Activated T-helper 1 cell treated with anti-CD3 and anti-CD28 coated beads, Interleukin-2, amount 50 U/mL, for 16 hours (primary cell): ENCODE data around the gene NPSR1.

ENCODE experiments used
- DNase-seq, 2 donors: peaks; one replicate each; pipeline ENCODE4 v3.0.0-alpha.2; 2020; ENCODE audit warnings: low read depth in 1 of 2, low spot score in 1 of 2

Gene NPSR1

DNA sequence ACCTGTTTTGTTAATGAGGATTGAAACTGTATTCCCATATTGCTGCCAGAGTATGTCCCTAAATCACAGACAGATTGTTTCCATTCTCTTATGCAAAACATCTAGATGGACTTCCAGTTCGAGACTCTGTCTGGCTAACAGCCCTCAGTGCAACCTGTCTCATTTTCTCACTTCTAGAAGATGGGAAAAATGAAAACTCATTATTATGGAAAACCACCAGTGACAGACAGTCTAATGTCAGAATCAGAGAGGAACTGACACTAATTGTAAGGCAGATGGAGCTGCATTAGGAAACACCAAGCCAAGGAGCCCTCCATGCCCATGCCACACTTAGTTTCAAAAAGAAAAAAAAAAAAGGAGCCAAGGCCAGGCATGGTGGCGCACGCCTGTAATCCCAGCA is 61.6 kb downstream of the NPSR1 start:
- DNase-seq = no peak

DNA sequence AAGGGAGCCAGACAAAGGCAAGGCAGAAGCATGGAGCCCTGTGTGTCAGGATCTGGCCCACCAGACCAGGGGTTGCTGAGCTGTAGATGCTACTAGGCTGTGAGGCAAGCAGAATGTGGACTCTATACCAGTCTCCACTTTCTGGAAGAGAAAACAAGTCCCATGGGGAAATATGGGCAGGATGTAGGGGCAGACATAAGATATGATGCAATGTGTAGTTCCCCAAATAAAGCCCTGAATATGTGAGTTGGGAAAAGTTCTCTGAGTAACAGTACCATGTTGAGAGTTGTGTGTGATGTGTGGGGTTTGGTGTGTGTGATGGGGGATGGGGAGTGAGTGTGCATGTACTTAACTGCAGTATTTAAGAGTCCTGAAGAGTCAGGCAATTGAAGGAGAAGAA is 62.3 kb downstream of the NPSR1 start:
- no peak for DNase-seq

DNA sequence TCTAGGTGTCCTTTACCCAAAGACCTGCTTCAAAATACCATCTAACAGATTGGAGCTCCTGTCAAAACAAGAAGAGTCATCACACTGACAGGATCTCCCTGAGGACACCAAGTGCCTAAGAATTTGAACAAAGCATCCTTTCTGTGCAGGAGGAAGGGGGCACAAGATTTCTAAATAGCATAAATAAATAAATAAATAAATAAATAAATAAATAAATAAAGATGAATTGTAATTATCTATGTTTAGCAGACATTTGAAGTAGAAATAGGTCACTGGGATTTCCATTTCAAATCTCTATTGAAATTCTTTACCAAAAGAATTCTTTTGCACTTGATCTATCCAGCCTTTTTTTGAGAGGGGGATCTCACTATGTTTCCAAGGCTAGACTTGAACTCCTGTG is 65.3 kb downstream of the NPSR1 start:
- DNase-seq = no peak

DNA sequence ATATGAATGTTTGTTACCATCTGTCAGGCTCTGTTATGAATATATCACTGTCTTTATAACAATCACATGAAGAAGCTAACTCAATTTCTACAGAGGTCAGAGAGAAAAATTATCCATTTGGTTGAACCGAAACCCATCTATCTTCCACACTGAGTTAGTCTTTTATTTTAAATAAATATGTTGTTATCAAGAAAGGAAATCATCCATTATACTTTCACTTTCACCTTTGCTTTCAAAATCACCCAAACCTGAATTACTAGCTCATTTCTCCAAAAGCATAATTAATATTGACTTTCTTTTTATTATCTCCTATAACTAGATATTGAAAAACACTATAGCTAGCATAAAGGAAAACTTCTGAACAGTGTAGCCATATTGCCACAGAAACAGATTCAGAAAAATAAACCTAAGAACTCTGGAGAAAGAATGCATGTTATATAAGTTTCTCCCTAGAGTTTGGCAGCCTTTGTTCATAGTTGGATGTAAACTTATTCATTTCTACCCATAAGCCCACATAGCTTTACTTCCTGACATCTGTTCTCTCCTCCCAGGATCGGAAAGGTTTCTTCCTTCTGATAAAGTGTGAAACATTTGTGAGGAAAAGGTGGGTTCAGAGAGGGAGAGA is 66.0 kb downstream of the NPSR1 start:
- no peak for DNase-seq

DNA sequence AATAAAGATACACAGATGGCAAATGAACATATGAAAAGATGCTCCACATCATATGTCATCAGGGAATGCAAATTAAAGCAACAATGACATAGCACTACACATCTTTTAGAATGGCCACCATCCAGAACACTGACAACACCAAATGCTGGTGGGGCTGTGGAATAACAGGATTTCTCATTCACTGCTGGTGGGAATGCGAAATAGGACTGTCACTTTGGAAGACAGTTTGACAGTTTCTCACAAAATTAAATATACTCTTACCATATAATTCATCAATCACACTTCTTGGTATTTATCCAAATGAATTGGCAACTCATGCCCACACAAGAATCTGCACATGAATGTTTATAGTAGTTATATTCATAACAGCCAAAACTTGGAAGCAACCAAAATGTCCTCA is 68.2 kb downstream of the NPSR1 start:
- DNase-seq = no peak

DNA sequence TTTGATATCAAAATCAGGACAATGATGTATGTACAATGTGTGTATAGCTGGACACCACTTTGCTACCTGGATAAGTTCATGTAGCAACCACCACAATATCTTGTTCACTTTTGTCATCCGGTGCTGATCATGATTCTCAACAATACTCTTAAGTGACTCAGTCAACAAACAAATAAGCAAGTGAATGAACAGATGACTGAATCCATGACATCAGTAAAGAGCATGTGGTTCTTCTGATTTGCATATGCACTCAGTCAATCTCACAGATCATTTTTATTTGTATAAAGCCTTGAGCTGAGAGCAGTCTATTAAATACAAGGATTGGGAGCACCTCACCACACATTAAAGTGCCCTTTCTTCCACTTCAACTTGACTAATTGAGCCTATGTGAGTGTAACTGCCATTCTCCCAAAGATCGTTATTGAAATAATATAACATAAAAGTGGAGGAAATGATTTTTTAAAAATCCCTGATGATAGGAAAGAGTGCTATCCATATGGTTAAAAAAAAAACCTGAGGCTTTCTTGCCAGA is 69.5 kb downstream of the NPSR1 start:
- DNase-seq = no peak

DNA sequence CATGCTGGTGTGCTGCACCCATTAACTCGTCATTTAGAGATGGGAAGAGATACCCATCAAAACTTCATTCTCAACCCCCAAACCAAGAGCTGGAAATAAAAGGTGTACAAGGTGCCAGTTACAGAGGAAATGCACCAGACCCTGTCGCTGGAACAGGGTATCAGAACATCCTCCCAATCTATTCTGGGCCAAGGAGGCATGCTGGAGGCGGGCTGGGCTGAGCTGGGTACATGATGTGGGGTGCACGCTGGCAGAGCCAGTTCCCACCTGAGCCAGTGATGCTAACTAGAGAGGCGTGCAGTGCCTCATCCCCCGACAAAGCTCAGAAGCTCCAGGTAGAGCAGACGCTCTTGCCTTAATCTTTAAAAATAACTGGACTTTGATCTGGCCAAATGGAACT is 70.1 kb downstream of the NPSR1 start:
- no peak for DNase-seq

DNA sequence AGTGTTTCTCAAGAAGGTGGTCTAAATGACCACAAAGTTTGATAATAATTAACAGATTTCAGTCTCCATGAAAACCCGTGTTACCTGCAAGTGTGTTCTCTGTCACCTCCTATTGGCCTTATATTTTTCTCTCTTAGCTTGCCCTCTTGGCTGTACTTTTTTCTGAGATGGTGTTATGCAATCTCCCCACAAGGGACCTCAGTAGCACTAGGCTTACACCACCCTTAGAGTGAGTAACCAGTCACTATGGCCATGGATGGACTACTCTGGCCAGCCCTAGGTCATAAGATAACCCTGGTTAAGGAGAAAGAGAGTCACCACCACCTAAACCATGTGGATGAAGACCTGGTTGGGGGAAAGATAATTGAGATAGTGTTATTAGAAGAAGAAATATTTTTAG is 76.8 kb downstream of the NPSR1 start:
- no peak for DNase-seq

DNA sequence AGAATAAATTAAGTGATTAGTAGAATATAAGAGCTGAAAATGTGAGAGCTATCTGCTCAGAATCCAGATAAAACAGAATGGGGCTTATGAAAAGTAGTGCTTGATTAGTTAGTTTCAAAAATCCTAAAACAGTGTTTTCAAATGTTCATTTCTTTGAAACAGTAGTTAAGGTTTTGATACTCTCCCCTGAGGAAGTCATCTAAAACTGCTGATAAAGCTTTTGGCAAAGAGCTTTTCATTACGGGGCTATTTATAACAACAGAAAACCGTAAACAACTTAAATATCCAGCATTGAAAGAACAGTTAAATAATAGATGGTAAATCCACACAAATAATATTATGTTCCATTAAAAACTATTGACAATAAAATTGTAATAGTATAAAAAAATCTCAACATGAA is 77.5 kb downstream of the NPSR1 start:
- no peak for DNase-seq

DNA sequence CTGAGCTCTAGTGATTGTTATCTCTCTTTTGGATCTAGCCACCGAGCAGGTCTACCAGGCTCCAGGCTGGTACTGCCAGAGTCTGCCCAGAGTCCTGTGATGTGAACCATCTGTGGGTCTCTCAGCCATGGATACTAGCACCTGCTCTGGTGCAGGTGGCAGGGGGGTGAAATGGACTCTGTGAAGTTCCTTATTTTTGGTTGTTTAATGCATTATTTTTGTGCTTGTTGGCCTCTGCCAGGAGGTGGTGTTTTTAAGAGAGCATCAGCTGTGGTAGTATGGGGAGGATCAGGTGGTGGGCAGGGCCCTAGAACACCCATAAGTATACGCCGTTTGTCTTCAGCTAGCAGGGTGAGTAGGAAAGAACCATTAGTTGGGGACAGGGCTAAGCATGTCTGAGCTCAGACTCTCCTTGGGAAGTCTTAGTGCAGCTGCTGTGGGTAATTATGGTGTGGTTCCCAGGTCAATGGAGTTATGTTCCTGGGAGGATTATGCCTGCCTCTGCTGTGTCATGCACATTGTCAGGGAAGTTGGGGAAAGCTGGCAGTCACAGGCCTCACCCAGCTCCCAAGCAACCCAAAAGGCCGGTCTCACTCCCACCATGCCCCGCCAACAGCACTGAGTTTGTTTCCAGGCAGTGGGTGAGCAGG is 81.8 kb downstream of the NPSR1 start:
- no peak for DNase-seq

DNA sequence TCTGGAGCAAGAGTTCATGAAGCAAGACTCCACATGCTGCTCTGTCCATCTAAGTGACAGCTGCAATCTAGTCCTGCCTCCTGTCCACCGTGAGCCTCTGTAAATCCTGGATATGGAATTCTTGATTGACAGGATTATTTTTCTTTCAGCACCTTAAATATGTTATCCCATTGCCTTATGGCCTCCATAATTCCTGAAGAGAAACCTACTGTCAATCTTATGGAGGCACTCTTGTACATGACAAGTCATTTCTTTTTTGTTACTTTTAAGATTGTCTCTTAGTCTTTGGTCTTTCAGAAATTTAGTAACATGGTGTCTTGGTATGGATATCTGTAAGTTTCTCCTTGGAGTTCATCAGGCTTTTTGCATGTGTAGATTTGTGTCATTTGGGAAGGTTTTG is 82.8 kb downstream of the NPSR1 start:
- no peak for DNase-seq

DNA sequence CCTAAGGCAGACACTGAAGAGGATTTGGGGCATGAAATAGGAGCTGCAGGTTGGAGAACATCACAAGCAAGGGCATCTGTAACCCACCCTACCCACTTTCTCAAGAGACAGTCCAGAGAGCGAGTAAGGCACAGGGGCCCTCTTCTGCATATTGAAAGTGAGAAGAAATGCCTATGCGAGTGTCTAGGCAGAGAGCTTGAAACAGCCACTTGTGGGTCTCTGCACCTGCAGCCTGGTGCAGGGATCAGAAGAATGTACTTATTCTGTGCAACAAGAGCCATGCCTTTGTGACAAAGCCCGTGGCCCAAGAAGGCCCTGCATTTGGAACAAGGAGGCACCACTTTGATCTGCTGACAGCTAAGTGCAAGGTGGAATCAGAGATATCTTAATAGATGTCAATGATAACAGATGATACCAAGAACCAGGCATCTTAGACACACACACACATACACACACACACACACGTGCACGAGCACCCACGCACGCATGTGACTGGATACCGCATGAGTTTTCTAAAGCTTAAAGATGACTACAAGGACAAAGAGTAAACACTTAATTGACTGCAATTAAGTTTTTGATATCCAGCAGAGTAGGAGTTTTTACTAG is 89.3 kb downstream of the NPSR1 start:
- DNase-seq = no peak

DNA sequence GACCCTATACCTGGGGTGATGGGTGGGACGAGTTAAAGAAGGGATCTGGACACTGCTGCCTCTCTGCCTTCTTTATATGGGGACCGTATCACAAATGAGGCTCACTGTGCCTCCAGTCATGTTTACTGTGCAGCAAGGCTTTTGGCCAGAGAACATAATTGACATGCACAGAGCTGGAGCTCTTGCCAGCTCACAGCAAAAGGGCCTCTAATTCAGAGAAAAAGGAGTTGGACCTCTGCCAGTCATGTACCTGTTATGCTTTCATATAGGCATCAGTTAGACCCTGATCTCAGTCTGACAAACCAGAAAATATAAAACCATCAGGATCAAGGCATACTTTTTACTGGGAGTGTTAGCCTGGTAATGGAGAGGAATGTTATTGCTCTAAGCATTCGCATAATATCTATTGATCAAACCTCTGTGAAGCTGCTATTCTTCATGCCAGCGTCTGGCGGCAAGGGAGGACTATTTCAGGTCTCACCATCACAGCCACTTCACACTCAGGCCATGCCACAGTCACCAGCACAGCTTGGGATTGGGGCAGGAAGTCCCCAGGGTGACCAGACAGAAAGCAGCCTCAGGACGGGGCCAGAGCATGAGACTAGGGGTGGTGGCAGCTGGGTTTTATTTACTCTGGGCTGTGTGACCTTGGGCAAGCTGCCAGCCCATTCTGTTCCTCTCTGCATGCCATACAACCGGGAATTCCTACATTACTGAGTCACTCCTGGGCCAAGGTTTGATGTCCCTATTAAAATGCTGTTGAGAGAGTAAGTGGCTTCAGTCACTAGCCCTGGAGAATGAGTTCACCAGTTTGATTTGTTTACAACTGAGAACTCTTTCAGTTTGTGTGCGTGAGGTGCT is 90.1 kb downstream of the NPSR1 start:
- DNase-seq = no peak

DNA sequence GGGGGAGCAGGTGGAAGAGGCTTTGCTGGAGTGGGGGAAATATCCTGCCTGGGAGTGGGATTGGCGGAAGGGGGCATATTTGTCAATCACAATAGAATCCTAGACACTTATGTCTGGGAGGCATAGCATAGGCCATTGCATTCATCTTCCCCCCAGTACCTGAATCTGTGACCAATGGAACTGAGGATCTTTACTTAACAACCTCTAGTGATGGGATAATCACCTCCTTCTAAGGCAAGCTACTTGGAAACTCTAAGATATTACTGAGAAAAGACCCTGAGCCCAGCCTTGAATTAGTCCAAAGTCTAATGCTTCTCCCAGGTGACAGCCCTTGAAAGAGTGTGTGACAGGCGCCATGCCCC is 90.7 kb downstream of the NPSR1 start:
- DNase-seq = no peak

DNA sequence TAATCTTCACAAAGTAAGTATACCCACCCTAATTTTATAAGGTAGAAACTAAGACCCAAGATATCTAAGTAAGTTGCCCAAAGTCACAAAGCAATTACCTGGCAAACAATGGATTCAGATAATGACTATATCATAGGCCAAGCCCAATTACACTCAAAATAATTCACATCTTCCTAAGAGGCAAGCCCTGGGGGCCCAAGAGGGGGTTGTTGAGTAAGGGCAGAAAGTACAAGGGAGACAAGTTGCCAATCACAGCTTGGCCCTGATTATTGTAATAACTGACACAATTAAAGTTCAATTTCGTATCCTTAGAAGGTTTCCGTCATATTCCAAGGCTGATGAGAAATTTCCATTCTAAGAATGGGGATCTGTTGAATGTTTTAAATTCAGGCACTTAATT is 91.4 kb downstream of the NPSR1 start:
- DNase-seq = no peak

DNA sequence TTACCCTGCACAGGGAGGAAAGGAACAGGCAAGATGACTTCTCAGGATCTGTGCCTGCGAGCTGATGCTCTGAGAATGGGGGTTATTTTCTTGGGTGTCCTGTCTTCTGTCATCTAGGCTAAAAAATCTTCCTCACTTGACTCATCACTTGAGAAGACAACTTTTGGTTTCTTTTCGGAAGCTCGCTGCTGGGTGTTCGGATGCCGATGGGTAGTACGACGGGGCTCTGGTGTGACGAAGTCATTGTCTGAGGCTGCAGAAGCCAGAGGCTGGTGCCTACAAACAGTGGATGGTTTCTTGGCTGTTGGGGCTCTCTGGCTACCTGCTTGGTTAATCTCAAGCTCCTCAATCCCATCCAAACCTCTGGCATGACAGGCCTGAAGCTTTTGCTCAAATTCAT is 92.2 kb downstream of the NPSR1 start:
- no peak for DNase-seq

DNA sequence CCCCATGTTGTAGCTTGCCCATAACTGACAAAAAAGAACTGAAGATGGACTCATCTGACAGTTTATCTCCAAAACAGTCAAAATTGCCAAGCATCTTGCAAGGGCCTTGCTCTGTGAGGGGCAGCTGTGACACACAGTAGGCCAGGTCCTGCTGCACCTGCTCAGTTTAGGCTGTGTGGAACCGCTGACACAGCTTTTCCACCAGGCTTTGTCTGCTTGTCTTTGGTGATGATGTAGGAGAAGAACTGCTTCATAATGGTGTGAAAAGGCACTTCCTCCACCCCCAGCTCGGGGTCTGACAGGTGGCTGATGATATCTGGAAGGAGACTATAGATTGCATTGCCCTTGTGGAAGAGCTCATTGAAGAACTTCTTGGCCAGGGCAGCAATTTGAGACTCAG is 92.6 kb downstream of the NPSR1 start:
- no peak for DNase-seq

DNA sequence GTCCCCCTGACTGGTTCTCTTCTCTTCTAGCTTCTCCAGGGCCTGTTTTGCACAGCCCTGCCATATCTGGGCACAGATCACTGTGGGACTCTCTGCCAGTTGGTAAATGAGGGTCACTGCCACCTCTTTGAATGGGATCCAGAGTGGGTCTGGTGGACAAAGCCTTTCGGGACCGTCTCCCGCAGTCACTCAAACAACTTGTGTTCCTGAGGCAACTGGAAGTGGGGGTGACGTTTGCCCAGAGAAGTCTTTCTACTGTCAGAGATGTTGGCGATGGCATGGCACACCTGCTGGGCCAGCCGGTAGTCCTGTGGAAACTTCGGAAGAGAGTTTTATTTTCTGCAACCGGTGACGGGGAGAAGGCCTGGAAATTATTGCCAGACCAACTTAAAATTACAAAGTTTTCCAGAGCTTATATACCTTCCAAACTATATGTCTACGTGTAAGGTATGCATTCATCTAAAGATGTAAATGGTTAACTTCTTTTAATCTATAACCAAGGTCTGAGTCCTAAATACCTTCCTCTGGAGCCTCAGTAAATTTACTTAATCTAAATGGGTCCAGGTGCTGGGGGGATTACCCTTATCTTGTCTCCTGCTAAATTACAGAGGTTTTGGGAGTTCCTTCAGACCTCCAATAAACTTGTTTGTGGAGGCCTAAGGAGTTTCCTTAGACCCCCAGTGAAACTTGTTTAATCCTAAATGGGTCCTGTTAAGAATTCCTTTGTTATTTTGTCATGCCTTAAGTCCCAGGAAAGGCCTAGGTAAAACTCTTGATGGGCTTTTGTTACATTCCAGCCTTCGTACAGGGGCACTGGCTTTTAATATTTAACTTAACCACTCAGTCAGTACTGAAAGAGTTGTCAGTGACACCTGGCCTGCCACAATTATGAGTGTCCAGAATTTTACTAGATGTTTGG is 94.0 kb downstream of the NPSR1 start:
- no peak for DNase-seq

DNA sequence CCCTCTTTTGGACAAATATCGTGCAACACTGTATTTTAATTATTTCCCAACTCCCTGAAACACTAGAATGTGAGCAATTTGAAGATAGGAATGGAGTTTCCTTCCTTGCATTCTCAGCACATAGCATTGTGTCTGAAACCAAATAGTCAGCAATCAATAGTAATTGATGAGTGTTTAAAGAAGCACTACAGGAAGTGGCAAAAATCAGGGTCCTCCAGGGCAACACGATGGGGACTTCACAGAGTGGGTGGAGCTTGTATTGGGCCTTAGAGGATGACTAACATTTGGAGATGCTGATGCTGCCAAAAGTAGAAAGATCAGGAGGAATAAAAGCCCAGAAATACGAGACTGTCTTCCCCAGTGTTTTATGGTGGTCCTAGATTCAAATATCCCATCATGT is 94.9 kb downstream of the NPSR1 start:
- no peak for DNase-seq

DNA sequence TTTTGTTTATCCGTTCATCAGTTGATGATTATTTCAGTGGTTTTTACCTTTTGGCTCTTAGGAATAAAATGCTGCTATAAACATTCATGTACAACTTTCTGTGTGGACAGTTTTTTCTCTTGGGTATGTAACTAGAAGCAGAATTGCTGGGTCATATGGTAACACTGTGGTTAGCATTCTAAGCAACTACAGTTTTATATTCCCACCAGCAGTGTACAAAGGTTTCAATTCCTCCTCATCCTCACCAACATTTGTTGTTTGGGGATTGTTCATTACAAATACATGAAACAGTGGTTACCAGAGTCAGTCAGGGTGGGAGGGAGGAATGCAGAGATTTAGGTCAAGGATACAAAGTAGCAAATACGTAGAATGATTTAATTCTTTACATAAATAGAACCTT is 97.0 kb downstream of the NPSR1 start:
- no peak for DNase-seq

DNA sequence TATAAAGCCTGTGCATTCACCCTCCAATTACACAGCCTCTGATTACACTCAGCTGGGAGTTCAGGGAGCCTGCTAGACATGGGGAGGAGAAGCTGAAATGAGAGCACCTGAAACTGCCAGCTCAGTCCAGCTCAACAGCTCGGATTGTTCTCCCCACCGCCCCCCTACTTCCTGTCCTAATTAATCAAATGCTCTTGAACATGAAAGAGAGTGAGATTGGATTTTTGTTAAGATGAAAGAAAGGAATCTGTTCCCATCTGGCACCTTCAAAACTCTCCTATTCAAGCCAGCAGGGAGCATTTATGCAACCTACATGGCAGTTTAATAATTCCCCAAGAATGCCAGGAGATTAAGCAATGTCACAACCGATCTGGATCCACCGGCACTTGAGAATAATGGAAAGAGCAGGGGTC is 98.0 kb downstream of the NPSR1 start:
- DNase-seq = no peak
